NB4 (cell line): ENCODE measurements around the gene FHOD1.
A peak's percentile ranks its signal among the peaks of the same experiment; 100 is the strongest.

Source experiments
- DNase-seq: peaks from one replicate; pipeline ENCODE4 v3.0.0; 2010; ENCODE audit warnings: low read depth
- H3K4me3 ChIP-seq: one replicate; pipeline ENCODE4 v1.5.1; 2011; ENCODE audit warnings: mild to moderate bottlenecking, low read depth, low read length, moderate library complexity
- CTCF ChIP-seq: IDR thresholded peaks from one replicate; pipeline ENCODE4 v1.5.1; 2012; ENCODE audit warnings: low read depth, low read length
- MYC ChIP-seq: IDR thresholded peaks from 2 replicates; pipeline ENCODE4 v1.6.1; 2011; ENCODE audit warnings: low read depth, low read length
- POLR2A ChIP-seq: IDR thresholded peaks from 2 replicates; pipeline ENCODE4 v1.6.1; 2011; ENCODE audit warnings: mild to moderate bottlenecking; ENCODE audit not compliant: insufficient read length; ENCODE audit errors: extremely low read depth
- TF ChIP-seq, protein P1 (sequence below): IDR thresholded peaks from 2 replicates; pipeline ENCODE4 v1.6.1; 2011; ENCODE audit warnings: low read depth, low read length

FHOD1 gene

GRCh38 chr16:67277999-67278772 lies 30.9 kb upstream of the FHOD1 start:
- TF ChIP-seq CTCF (no peak), MYC (no peak), POLR2A (no peak)
- TF ChIP-seq, protein P1, sequence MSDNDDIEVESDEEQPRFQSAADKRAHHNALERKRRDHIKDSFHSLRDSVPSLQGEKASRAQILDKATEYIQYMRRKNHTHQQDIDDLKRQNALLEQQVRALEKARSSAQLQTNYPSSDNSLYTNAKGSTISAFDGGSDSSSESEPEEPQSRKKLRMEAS: no peak; the same call in 1 of the 2 replicates
- H3K4me3 ChIP-seq: peak overlapping the region; percentile 65
- peak; percentile 23 for DNase-seq

GRCh38 chr16:67277294-67277998 lies 30.2 kb upstream of the FHOD1 start:
- H3K4me3 ChIP-seq: peak overlapping the region; percentile 14
- DNase-seq: peak; percentile 79
- TF ChIP-seq POLR2A (no peak), CTCF (no peak), MYC (no peak)
- TF ChIP-seq, protein P1: no peak

- no peak overlapping the region for H3K4me3 ChIP-seq
- no peak for TF ChIP-seq MYC
- TF ChIP-seq, protein P1: no peak
- TF ChIP-seq POLR2A: no peak
- TF ChIP-seq CTCF: no peak
- no peak for DNase-seq
Observed at GRCh38 chr16:67275321-67275720, 28.0 kb upstream of the FHOD1 start.

GRCh38 chr16:67271446-67271845 lies 24.2 kb upstream of the FHOD1 start:
- H3K4me3 ChIP-seq: no peak overlapping the region
- no peak for DNase-seq
- no peak for TF ChIP-seq POLR2A
- TF ChIP-seq MYC: no peak
- no peak for TF ChIP-seq CTCF
- TF ChIP-seq, protein P1: no peak

GRCh38 chr16:67270931-67271338 lies 23.7 kb upstream of the FHOD1 start:
- TF ChIP-seq MYC: no peak
- TF ChIP-seq, protein P1: no peak
- no peak for DNase-seq
- H3K4me3 ChIP-seq: no peak overlapping the region

DNA sequence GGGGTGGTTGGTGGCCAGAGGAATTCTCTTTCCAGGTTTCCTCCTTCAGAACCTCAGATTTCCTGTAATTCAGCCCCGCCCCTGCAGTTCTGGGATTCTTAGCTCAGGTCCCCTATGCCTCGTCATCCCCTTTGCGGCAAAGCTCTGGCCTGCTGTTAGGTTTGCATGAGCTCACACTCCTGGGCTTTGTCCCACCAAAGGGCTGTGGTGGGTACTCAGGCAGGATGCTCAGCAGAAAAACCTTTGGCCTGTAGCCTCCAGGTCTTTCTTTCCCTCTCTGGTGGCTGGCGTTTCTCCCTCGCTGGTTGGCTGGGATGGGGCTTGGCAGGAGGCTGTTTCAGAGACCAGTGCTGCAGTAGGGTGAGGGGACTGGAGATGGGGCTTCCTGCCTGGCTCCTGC lies 22.5 kb upstream of the FHOD1 start:
- DNase-seq: no peak

More for the DNA sequence above, 22.5 kb upstream of the FHOD1 start:
- TF ChIP-seq, protein P1: no peak
- TF ChIP-seq MYC (no peak), POLR2A (no peak)
- no peak overlapping the region for H3K4me3 ChIP-seq
